Natural killer cell (primary cell): ENCODE measurements around the gene LAMC2. TPM values are rescaled to one million over a fixed set of nuclear protein-coding genes. Genes with fewer than 3 reads are reported as not detected.

Experiments used
- ATAC-seq, 3 donors: fragments of 150-1000 bp in 2 of 3; fragments of 200-7000 bp in 1 of 3; cut with Tn5 transposase; 1 replicate in 1 of 3; 2 replicates in 2 of 3; pipeline ENCODE4 v1.10.0; 2021; ENCODE audit warnings: mild to moderate bottlenecking in 2 of 3, moderate library complexity in 2 of 3
- DNase-seq, 2 donors: peaks; one replicate each; pipeline versions ENCODE4 v3.0.0 to v3.0.0-alpha.2; 2013 to 2021; ENCODE audit warnings: mixed read lengths in 1 of 2
- H3K27ac ChIP-seq: one replicate; pipeline ENCODE4 v1.5.1; 2013; ENCODE audit warnings: mild to moderate bottlenecking, low read length
- H3K27me3 ChIP-seq: one replicate; pipeline ENCODE4 v1.6.1; 2013; ENCODE audit warnings: low read length; ENCODE audit not compliant: control insufficient read depth, insufficient read depth
- H3K36me3 ChIP-seq: one replicate; pipeline ENCODE4 v1.6.1; 2013; ENCODE audit warnings: low read length; ENCODE audit not compliant: control insufficient read depth, insufficient read depth
- H3K4me1 ChIP-seq: one replicate; pipeline ENCODE4 v1.6.1; 2013; ENCODE audit warnings: low read length; ENCODE audit not compliant: control insufficient read depth, insufficient read depth
- H3K4me3 ChIP-seq: one replicate; pipeline ENCODE4 v1.5.1; 2013; ENCODE audit warnings: low read length
- H3K9me3 ChIP-seq: one replicate; pipeline ENCODE4 v1.6.1; 2013; ENCODE audit warnings: low read length; ENCODE audit not compliant: control insufficient read depth, insufficient read depth
- H3K27ac Mint-ChIP-seq, 2 donors: one replicate each; pipeline ENCODE4 v1.8.0; 2022; ENCODE audit warnings: mild to moderate bottlenecking in 2 of 2, mixed read lengths in 2 of 2, moderate library complexity in 1 of 2
- H3K27me3 Mint-ChIP-seq, 2 donors: one replicate each; pipeline ENCODE4 v1.8.0; 2022; ENCODE audit warnings: low read depth in 2 of 2, mixed read lengths in 2 of 2
- H3K36me3 Mint-ChIP-seq: one replicate; pipeline ENCODE4 v1.8.0; 2022; ENCODE audit warnings: mixed read lengths
- H3K4me1 Mint-ChIP-seq, 2 donors: one replicate each; pipeline ENCODE4 v1.8.0; 2022; ENCODE audit warnings: mixed read lengths in 2 of 2
- H3K4me3 Mint-ChIP-seq: one replicate; pipeline ENCODE4 v1.8.0; 2022; ENCODE audit warnings: mild to moderate bottlenecking, moderate library complexity, mixed read lengths
- H3K9me3 Mint-ChIP-seq, 2 donors: one replicate each; pipeline ENCODE4 v1.8.0; 2022; ENCODE audit warnings: mixed read lengths in 2 of 2
- CTCF ChIP-seq: fragments of 200-600 bp; IDR thresholded peaks from one replicate; pipeline ENCODE4 v1.8.0; 2022; ENCODE audit warnings: antibody characterized with exemption
- WGBS: methylation state at CpG from one replicate; pipeline ENCODE4 v1.1.7; 2013; ENCODE audit warnings: missing lambda C conversion rate; ENCODE audit not compliant: insufficient coverage; 5-methylcytosine and 5-hydroxymethylcytosine counted together
- intact Hi-C: fragments of 100-400 bp; cut with micrococcal nuclease; formaldehyde crosslinking; loops from one replicate; pipeline ENCODE4 v1.14.2; 2022
- total RNA-seq, 4 donors: library from RNA; stranded (reverse); fragments of 120-200 nt in 1 of 4; gene quantifications; one replicate each; pipeline versions ENCODE4 v1.2.3 to v1.2.4, GENCODE V29; 2013 to 2022

LAMC2 gene
- total RNA-seq, 3 donors from 2014 or later (not counting 1 experiment from before 2014, with no cell fraction given): not detected

DNA sequence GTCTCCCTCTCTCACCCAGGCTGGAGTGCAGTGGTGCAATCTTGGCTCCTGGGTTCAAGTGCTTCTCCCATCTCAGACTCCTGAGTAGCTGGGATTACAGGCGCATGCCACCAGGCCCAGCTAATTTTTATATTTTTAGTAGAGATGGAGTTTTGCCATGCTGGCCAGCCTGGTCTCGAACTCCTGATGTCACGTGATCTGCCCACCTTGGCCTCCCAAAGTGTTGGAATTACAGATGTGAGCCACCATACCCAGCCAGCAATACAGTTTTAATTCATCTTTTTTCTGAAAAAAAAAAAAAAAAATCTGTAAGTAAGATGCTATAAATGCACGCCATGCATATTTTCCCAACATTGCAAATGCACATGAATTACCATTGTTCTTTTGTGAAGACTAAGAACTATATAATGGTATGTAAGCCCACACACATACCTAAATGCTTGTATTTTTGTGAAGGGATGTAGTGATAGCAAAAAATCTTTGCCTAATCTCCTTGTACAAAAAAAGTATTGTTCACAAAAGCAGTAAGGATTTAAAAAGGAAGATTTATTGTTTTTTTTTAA is 8.0 kb downstream of the LAMC2 start:
- WGBS: 88% methylated on average over 3 of the region's 4 CpGs
- H3K27me3 ChIP-seq: no peaks in the 10 kb centered on the region
- intact Hi-C loops: no loop called here
- no peaks in the 10 kb centered on the region for H3K9me3 ChIP-seq
- H3K4me1 ChIP-seq: peaks cover 4% of the 10 kb centered on the region
- no peak overlapping the region for H3K4me3 Mint-ChIP-seq
- H3K36me3 Mint-ChIP-seq: no peaks in the 10 kb centered on the region
- no peak for ATAC-seq
- TF ChIP-seq CTCF: no peak
- H3K36me3 ChIP-seq: no peaks in the 10 kb centered on the region
- H3K27ac ChIP-seq: no peak overlapping the region
- H3K4me3 ChIP-seq: no peak overlapping the region
- H3K9me3 Mint-ChIP-seq: no peaks in the 10 kb centered on the region
- H3K4me1 Mint-ChIP-seq: peaks cover 8 to 11% of the 10 kb centered on the region in 2 donors
- peaks cover 6 to 8% of the 10 kb centered on the region in 2 donors for H3K27me3 Mint-ChIP-seq
- H3K27ac Mint-ChIP-seq: no peak overlapping the region
- DNase-seq: no peak

DNA sequence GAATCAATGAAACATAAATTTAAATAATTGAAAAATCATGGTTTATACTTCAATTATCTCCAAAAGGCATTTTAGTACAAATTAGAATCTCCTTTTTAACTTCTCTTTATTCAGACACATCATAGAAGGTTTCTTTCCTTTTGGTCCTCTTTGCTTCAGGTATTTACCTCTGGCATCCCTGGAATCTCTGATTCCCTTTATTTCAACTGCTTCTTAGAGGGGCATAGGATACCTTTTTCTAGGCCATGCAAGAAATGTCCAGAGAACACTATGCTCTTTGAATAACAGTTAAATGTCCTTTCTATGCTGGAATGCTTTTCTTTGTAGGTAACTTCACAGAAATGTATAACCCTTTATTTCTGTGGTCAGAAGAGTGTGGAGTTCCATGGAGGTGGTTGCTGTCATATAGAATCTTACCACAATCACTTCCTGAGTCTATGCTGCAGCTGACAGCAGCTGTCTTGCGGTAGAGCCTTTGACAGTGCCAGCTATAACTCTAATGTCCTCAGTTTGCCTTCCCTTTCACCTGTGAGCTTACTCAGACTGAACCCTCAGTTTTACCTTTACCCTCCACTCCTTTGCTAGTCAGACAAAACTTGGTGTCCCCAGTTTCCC is 8.6 kb downstream of the LAMC2 start:
- H3K27me3 ChIP-seq: no peaks in the 10 kb centered on the region
- H3K27me3 Mint-ChIP-seq: peaks cover 5 to 12% of the 10 kb centered on the region in 2 donors
- H3K36me3 Mint-ChIP-seq: no peaks in the 10 kb centered on the region
- peak in 1 of 2 donors; percentile 39 for DNase-seq
- H3K27ac ChIP-seq: no peak overlapping the region
- no peaks in the 10 kb centered on the region for H3K9me3 ChIP-seq
- H3K4me3 Mint-ChIP-seq: no peak overlapping the region
- no peaks in the 10 kb centered on the region for H3K9me3 Mint-ChIP-seq
- peak in 2 of 3 donors; percentile 10 to 47 for ATAC-seq
- no peak overlapping the region for H3K27ac Mint-ChIP-seq
- H3K4me3 ChIP-seq: no peak overlapping the region
- H3K4me1 ChIP-seq: peaks cover 4% of the 10 kb centered on the region
- H3K36me3 ChIP-seq: no peaks in the 10 kb centered on the region
- 0% methylated on average over 1 of the region's 1 CpG for WGBS
- H3K4me1 Mint-ChIP-seq: peaks cover 8 to 11% of the 10 kb centered on the region in 2 donors
- intact Hi-C loops: no loop called here
- TF ChIP-seq CTCF: no peak

- Histone ChIP-seq H3K9me3 (no peaks in the 10 kb centered on the region), H3K27me3 (no peaks in the 10 kb centered on the region), H3K36me3 (no peaks in the 10 kb centered on the region), H3K4me1 (peaks cover 4% of the 10 kb centered on the region), H3K4me3 (no peak overlapping the region), H3K27ac (no peak overlapping the region)
- H3K4me1 Mint-ChIP-seq: peaks cover 8 to 11% of the 10 kb centered on the region in 2 donors
- TF ChIP-seq CTCF: no peak
- WGBS: 47% methylated on average over 3 of the region's 3 CpGs
- H3K36me3 Mint-ChIP-seq: no peaks in the 10 kb centered on the region
- no peak overlapping the region for H3K4me3 Mint-ChIP-seq
- H3K9me3 Mint-ChIP-seq: no peaks in the 10 kb centered on the region
- intact Hi-C loops: no loop called here
- ATAC-seq (peak in 1 of 3 donors; percentile 12), DNase-seq (no peak)
- H3K27ac Mint-ChIP-seq: no peak overlapping the region
- peaks cover 5 to 12% of the 10 kb centered on the region in 2 donors for H3K27me3 Mint-ChIP-seq
Observed at GRCh38 chr1:183195142-183195574, 9.1 kb downstream of the LAMC2 start.
